ENCODE data around the gene CENPX. TPM values are rescaled to one million over a fixed set of nuclear protein-coding genes. Genes with fewer than 3 reads are reported as not detected.

CENPX gene
- total and polyA plus RNA-seq, 12 donors, result 15.8 to 132 (median 23.6) TPM

- intact Hi-C loops (cut with DNase I), result no loop called here
- ATAC-seq (no peak), DNase-seq (no peak)
- H3K4me1 ChIP-seq, result peaks cover 4 to 12% (median 7%) of the 10 kb centered on the region in 9 donors
- WGBS, 2 donors, result 76 to 77% methylated on average over 19 of the region's 19 CpGs
- no peaks in the 10 kb centered on the region for H3K27me3 ChIP-seq
- no peak for TF ChIP-seq CTCF (IDR thresholded peaks at IDR 0.05)
- no peak overlapping the region for H3K4me3 ChIP-seq
- peaks cover 3 to 97% (median 30%) of the 10 kb centered on the region in 9 donors for H3K36me3 ChIP-seq
- no peak overlapping the region for H3K27ac ChIP-seq
- no peaks in the 10 kb centered on the region for H3K9me3 ChIP-seq
Measured at GRCh38 chr17:82059272-82060000, 36.8 kb upstream of the CENPX start.

GRCh38 chr17:82058855-82059249 is 36.2 kb upstream of the CENPX start:
- TF ChIP-seq CTCF (IDR thresholded peaks at IDR 0.05), result no peak

GRCh38 chr17:82058230-82058854 is 35.7 kb upstream of the CENPX start:
- intact Hi-C loops (cut with DNase I), result no loop called here
- no peak for TF ChIP-seq CTCF (IDR thresholded peaks at IDR 0.05)
- WGBS, 2 donors, result 77 to 80% methylated on average over 17 of the region's 17 CpGs
- H3K9me3 ChIP-seq, result no peaks in the 10 kb centered on the region
- DNase-seq (peak in 1 of 2 donors; percentile 6), ATAC-seq (no peak)
- no peak overlapping the region for H3K4me3 ChIP-seq
- no peaks in the 10 kb centered on the region for H3K27me3 ChIP-seq
- H3K4me1 ChIP-seq, result peaks cover 0 to 8% (median 4%) of the 10 kb centered on the region in 9 donors
- peaks cover 3 to 98% (median 35%) of the 10 kb centered on the region in 9 donors for H3K36me3 ChIP-seq
- no peak overlapping the region for H3K27ac ChIP-seq

More at GRCh38 chr17:82058855-82059249, 36.2 kb upstream of the CENPX start:
- Histone ChIP-seq H3K4me1 (peaks cover 0 to 8% (median 1%) of the 10 kb centered on the region in 9 donors), H3K27ac (no peak overlapping the region), H3K27me3 (no peaks in the 10 kb centered on the region), H3K36me3 (peaks cover 3 to 97% (median 32%) of the 10 kb centered on the region in 9 donors), H3K4me3 (no peak overlapping the region), H3K9me3 (no peaks in the 10 kb centered on the region)
- ATAC-seq (no peak), DNase-seq (no peak)
- intact Hi-C loops (cut with DNase I), result no loop called here
- 78 to 82% methylated on average over 10 of the region's 10 CpGs for WGBS, 2 donors

GRCh38 chr17:82056729-82057621 is 34.3 kb upstream of the CENPX start:
- 82 to 84% methylated on average over 28 to 29 of the region's 29 CpGs for WGBS, 2 donors
- H3K9me3 ChIP-seq, result no peaks in the 10 kb centered on the region
- no peak overlapping the region for H3K27ac ChIP-seq
- peaks cover 8 to 19% (median 16%) of the 10 kb centered on the region in 9 donors for H3K4me1 ChIP-seq
- DNase-seq, result no peak
- H3K27me3 ChIP-seq, result no peaks in the 10 kb centered on the region
- intact Hi-C loops (cut with DNase I), result no loop called here
- H3K36me3 ChIP-seq, result peaks cover 3 to 88% (median 35%) of the 10 kb centered on the region in 9 donors
- no peak for TF ChIP-seq CTCF (IDR thresholded peaks at IDR 0.05)
- no peak overlapping the region for H3K4me3 ChIP-seq
- ATAC-seq, result no peak
